ENCODE measurements around the gene DCC.
A peak's percentile ranks its signal among the peaks of the same experiment; 100 is the strongest.

Gene DCC

GRCh38 chr18:52845036-52845435, 505.0 kb downstream of the DCC start:
- DNase-seq = no peak

DNA sequence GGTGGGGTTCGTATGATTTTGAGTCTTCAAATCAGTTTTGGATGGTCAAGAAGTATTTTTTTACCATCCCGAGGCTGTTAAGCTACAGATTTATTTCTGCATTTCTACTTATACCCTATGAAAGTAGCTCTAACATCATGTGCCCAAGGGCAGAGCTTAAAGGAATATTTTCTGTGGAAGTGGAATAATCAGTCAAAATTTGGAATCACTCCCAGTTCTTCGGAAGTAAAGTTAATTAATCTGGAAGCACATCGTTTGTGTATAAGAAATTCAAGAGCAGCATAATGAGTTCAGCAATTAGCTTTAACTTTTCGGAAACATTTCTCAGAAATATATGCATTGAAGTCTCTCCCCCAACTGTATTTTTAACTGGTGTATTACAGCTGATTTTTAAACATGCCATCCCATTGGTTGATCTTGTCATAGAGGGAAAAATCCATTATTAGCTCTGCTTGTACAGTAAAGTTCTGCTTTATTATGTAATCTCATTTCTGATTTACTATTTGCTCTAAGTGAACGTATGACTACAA, 510.1 kb downstream of the DCC start:
- no peak for DNase-seq

GRCh38 chr18:52861558-52861957, 521.6 kb downstream of the DCC start:
- DNase-seq = no peak

DNA sequence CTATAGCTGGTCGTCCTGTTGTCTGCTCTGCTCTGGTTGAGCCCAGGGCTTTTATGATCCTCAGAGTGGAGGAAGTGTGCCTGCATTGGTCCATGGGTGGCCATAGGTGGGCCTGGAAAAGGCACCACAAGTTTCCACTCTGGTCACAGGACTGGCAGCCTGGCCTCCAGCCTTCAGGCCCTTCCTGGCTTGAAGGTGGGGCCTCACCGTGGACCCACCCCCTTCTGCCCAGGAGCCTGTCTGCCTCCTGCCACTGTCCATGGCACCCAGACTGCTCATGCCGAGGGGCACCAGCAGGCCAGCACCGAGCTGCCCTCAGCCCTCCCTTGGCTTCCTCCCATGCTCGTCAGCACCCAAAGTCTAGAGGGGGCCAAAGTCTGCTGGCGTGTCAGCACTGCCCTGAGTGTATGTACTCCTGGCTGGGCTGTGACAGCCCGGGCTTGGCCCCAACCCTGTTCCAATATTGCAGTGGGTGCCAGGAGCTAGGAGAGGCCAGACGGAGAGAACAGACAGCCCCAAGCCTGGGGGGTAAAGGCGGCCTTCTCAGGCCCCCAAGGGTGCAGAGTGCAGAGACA, 529.4 kb downstream of the DCC start:
- DNase-seq = no peak

DNA sequence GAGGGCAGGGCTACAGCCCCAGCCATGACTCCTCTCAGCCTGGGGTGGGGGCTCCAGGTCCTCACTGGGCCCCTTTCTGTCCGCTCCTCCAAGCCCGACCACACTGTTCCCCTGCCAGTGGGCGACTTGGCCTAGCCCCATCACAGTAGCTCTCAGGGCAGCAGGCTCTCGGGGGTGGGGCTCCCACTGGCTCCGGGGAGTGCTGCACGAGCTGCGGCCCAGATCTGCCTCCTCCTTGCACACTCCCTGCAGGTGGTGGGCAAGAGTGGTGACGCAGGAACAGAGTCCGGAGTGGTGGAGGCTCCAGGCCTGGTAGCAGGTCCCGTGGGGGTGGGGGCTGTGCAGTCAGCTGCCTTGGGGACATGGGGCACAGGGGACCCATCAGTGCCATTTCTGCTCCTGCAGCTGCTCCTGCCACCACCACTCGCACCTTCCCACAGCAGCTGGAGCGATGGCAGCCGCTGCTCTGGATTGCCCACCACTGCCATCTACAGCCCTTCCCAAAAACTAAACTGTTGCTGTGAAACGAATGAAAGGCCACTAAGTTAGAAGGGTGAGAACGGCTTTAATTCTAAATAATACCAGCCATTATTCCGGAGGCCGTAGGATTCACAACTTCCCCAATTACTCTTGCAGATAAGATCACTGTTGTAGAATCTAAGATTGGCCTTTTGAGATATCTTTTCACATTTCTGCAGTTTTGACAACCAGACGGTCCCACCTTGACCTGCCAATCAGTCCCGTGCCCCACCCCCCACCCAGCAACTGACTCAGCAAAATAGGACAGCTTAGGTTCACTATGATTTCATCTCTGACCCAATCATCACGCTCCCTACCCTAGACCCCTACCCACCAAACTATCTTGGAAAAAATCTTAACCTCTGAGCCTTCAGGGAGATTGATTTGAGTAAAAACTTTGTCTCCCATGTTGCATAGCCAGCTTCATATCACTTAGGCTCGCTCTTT, 530.2 kb downstream of the DCC start:
- DNase-seq = no peak

GRCh38 chr18:52874774-52875173, 534.8 kb downstream of the DCC start:
- no peak for DNase-seq

GRCh38 chr18:52875725-52876124, 535.7 kb downstream of the DCC start:
- no peak for DNase-seq

- no peak for DNase-seq
Measured at GRCh38 chr18:52888014-52888413, 548.0 kb downstream of the DCC start.

DNA sequence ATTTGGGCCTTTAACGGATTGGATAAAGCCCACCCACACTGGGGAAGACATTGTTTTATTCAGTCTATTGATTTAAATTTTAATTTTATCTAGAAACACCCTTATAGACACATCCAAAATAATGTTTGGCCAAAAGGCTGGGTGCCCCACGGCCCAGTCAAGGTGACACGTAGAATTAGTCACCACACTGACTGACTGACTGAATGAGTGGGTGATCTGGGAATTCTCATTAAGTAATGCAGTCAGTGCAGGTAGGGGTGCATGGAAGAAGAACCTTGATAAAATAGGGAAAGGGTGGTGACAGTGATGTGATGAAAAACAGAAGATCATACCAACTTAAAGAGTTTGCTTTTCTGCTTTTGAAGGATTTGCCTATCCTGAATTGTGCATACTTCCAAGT, 554.8 kb downstream of the DCC start:
- no peak for DNase-seq

GRCh38 chr18:52897611-52898484, 557.9 kb downstream of the DCC start:
- DNase-seq = no peak

DNA sequence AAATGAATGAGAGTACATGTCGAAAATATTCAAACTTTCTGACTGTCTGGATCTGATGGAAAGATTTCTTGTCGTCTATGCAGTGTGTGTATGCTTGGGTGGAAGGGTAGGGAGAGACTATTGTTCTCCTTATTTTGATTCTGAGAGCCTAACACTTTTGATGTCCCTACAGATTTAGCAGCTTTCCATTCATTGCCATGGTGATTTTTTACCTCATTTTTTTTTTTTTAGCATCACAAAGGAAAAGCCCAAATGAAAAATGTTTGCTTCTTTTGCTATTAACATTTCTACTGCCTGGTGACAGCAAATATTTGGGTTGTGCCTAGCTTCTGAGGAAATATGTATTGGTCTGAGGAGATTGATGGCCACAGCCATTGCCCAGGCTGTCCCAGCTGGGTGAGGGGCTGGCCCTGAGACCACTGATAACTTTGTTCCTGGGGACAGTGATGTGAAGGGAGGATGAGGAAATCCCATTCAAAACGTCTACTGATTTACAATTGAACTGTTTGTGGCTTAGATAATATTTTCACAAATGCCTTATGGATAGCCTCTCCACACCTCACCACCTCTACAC, 558.6 kb downstream of the DCC start:
- DNase-seq = no peak

GRCh38 chr18:52902188-52902587, 562.2 kb downstream of the DCC start:
- DNase-seq = no peak

GRCh38 chr18:52903857-52904256, 563.9 kb downstream of the DCC start:
- DNase-seq = peak; percentile 0

- no peak for DNase-seq
Measured at GRCh38 chr18:52907543-52908308, 567.7 kb downstream of the DCC start.

DNA sequence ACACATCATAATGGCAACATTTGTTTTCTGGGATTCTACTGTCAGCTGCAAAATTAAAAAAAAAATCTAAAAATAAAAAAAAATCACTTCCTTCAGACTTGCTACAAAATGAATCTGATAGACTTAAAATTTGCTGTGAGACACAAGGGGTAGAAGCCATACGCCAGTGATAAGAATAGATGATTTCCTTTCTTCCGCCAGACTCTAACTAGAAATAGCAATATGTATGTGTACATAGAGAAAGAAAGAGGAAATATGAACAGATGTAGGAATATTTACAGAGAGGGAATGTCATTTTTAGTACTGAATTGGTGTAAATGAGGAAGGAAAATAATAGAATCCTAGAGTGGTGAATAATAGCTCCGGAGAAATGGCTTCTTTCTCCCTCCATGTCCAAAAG, 574.2 kb downstream of the DCC start:
- no peak for DNase-seq

DNA sequence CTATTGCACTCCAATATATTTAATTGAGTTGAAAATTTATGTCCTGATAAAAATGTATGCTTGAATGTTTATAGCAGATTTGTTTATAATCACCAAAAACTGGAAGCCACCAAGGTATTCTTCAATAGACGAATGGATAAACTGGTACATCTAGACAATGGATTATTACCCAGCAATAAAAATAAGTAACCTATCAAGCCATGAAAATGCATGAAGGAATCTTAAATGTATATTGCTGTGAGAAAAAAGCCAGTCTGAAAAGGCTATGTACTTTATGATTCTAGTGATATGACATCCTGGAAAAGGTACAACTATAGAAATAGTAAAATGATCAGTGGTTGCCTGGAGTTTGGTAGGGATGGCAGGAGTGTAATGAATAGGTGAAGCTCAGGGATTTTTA, 580.7 kb downstream of the DCC start:
- no peak for DNase-seq

- DNase-seq = no peak
Measured at GRCh38 chr18:52933356-52933755, 593.4 kb downstream of the DCC start.

DNA sequence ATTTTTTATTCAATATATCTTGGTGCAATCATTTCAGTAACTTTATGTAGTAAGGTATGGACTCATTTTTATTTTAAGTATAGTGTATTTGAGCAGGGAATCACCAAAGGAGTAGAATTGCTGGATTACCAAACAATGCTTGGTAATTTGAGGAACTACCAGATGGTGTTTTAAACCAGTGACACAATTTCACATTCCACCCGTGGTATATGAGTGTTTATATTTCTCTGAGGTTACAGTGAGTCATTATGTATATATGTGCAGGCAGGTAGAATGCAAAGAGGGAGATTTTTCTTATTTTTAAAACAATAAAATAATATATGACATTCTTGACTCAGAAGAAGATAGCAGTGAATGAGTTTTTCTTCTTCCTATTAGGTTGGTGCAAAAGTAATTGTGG, 596.9 kb downstream of the DCC start:
- no peak for DNase-seq

DNA sequence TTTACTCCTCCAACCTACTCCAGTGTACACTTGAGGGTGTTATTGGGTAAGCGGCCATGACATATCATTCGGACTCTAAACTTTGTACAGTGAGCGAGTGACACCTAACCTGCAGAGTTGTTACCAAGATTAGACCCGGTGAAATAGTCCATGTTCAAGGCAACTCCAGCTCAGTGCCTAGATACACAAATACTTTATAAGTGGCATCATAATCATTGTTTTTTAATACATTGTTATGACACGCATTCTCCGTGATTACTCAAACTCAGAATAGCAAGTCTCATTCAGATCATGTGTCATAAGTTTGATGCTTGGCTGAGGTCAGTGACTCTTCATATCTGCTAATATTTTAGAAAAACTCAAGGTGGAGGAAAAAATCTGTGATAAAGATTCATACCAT, 597.8 kb downstream of the DCC start:
- DNase-seq = no peak

GRCh38 chr18:52945552-52945951, 605.6 kb downstream of the DCC start:
- DNase-seq = no peak

DNA sequence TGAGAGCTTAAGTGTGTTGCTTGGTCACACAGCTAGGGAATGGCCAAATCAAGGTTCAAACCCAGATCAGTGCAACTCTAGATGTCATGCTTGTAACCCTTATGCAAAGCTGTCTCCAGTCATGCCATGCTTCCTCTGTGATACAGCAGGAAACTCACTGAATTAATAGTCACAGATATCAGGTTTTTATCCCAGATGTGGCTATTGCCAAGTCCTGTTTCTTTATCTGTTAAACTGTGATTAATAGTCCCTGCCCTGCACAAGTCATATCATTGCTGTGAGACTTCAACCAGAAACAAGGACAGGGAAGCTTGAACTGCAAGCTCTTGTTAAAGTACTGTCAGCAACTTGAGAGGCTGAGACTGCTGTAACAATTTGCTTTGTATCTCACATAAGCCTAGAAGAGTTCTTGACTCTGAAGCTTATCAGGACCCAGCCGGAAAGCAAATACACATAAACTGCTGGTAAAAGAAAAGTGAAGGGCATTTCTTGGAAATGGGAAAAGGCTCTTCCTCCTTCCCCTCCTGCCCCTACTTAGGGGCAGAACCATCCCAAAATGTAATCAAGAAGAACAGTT, 609.0 kb downstream of the DCC start:
- no peak for DNase-seq

DNA sequence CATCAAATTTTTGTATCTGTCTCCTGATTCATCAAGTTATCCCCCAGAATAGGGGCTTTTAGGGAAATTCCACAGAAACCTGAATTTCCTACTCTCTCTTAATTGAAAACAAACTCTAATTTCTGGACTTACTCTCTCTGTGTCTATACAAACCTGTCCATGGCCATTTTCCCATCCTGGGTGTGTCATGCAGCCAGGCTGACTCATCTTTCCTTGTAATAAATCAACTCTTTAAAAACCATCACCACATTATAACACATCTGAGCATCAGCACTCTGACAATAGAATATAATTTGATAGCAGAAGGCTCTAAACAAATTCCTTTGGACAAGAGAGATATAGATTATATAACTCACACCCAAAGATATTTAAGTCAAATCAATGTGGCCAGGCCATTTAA, 610.2 kb downstream of the DCC start:
- DNase-seq = no peak

Measured in NK-92 treated with Interleukin-12 subunit alpha and Interleukin-12 subunit beta, amount 100 ng/mL, for 24 hours (cell line).